Smooth muscle cell (in vitro differentiated cells): ENCODE data around the gene RPAP2. TPM values are rescaled to one million over a fixed set of nuclear protein-coding genes. Genes with fewer than 3 reads are reported as not detected.

Experiments used
- DNase-seq: peaks from one replicate; lab custom pipeline; 2025; ENCODE audit not compliant: unreplicated experiment; lab: John Stamatoyannopoulos, UW
- H2AFZ ChIP-seq: fragments of 200-600 bp; sonication (generic); 2 replicates; pipeline ENCODE4 v1.6.0; 2016; ENCODE audit warnings: antibody characterized with exemption, low read depth, mild to moderate bottlenecking
- H3F3A ChIP-seq: fragments of 200-600 bp; sonication (generic); 2 replicates; pipeline ENCODE4 v1.6.0; 2017; ENCODE audit warnings: antibody characterized with exemption, low read depth
- H3K27ac ChIP-seq: fragments of 200-600 bp; sonication (generic); 2 replicates; pipeline ENCODE4 v1.5.1; 2016; ENCODE audit warnings: low read depth, mild to moderate bottlenecking
- H3K27me3 ChIP-seq: fragments of 200-600 bp; sonication (generic); 2 replicates; pipeline ENCODE4 v1.6.1; 2016; ENCODE audit warnings: low read depth, mild to moderate bottlenecking
- H3K36me3 ChIP-seq: fragments of 200-600 bp; sonication (generic); 2 replicates; pipeline ENCODE4 v1.5.1; 2016; ENCODE audit warnings: low read depth
- H3K4me1 ChIP-seq: fragments of 200-600 bp; sonication (generic); 2 replicates; pipeline ENCODE4 v1.5.1; 2016; ENCODE audit warnings: low read depth
- H3K4me2 ChIP-seq: fragments of 200-600 bp; sonication (generic); 2 replicates; pipeline ENCODE4 v1.6.0; 2016; ENCODE audit warnings: mild to moderate bottlenecking
- H3K4me3 ChIP-seq: fragments of 200-600 bp; sonication (generic); 2 replicates; pipeline ENCODE4 v1.5.1; 2016; ENCODE audit warnings: mild to moderate bottlenecking
- H3K79me2 ChIP-seq: fragments of 200-600 bp; sonication (generic); 2 replicates; pipeline ENCODE4 v1.6.0; 2016; ENCODE audit warnings: low read depth, mild to moderate bottlenecking
- H3K9ac ChIP-seq: fragments of 200-600 bp; sonication (generic); 2 replicates; pipeline ENCODE4 v1.6.0; 2016; ENCODE audit warnings: low read depth
- H3K9me3 ChIP-seq: fragments of 200-600 bp; sonication (generic); replicated peaks from 2 replicates; pipeline ENCODE4 v1.5.1; 2016; ENCODE audit warnings: low read depth
- H4K20me1 ChIP-seq: fragments of 200-600 bp; sonication (generic); 2 replicates; pipeline ENCODE4 v1.6.0; 2016; ENCODE audit warnings: low read depth
- WGBS: methylation state at CpG from one replicate; pipeline ENCODE4 v1.1.7; 2016; ENCODE audit warnings: low lambda C conversion rate; 5-methylcytosine and 5-hydroxymethylcytosine counted together
- polyA plus RNA-seq: library from polyadenylated mRNA; unstranded; fragments of >200 nt; fragmentation: Nextera tagmentation; extraction: Ambion mirVana; gene quantifications from 2 replicates; pipeline ENCODE4 v1.2.1, GENCODE V29; 2016
- total RNA-seq: library from RNA; depleted of rRNA; stranded (reverse); fragments of >200 nt; gene quantifications from 2 replicates; pipeline ENCODE4 v1.2.3, GENCODE V29; 2014
- TF ChIP-seq, protein P1 (sequence below): fragments of 200-600 bp; sonication (generic); IDR thresholded peaks from 2 replicates; pipeline ENCODE4 v1.5.1; 2017; ENCODE audit warnings: borderline replicate concordance, mild to moderate bottlenecking, antibody characterized with exemption; ENCODE audit not compliant: insufficient read depth, poor library complexity, severe bottlenecking

RPAP2 gene
- total and polyA plus RNA-seq, 2 experiments from 2014 or later = 18.8 to 34.2 TPM

DNA sequence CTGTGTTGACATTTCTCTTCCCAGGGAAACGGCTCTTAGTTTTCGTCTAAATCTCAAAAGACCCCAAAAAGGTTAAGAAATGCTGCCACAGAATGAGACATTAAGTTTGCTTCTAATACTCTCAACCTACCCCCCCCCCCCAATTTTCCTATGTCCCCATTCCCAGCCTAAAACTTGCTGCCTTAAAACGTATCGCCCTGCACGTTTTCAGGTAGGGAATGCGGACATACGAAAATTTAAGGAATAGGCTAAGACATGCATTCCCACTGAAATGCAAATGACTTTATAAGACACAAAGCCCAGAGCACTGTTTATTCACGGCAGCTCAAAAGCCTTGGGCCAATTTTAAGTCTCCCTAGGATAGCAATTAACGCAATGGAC lies 142.4 kb downstream of the RPAP2 start:
- no peaks in the 10 kb centered on the region for H3K27me3 ChIP-seq
- no peak overlapping the region for H2AFZ ChIP-seq
- no peaks in the 10 kb centered on the region for H4K20me1 ChIP-seq
- TF ChIP-seq, protein P1, sequence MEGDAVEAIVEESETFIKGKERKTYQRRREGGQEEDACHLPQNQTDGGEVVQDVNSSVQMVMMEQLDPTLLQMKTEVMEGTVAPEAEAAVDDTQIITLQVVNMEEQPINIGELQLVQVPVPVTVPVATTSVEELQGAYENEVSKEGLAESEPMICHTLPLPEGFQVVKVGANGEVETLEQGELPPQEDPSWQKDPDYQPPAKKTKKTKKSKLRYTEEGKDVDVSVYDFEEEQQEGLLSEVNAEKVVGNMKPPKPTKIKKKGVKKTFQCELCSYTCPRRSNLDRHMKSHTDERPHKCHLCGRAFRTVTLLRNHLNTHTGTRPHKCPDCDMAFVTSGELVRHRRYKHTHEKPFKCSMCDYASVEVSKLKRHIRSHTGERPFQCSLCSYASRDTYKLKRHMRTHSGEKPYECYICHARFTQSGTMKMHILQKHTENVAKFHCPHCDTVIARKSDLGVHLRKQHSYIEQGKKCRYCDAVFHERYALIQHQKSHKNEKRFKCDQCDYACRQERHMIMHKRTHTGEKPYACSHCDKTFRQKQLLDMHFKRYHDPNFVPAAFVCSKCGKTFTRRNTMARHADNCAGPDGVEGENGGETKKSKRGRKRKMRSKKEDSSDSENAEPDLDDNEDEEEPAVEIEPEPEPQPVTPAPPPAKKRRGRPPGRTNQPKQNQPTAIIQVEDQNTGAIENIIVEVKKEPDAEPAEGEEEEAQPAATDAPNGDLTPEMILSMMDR = no peak
- H3K4me2 ChIP-seq = no peak overlapping the region
- no peaks in the 10 kb centered on the region for H3K36me3 ChIP-seq
- no peak overlapping the region for H3K4me3 ChIP-seq
- H3F3A ChIP-seq = no peaks in the 10 kb centered on the region
- WGBS = 92% methylated on average over 9 of the region's 9 CpGs
- DNase-seq = no peak
- no peaks in the 10 kb centered on the region for H3K9me3 ChIP-seq
- H3K27ac ChIP-seq = no peak overlapping the region
- H3K79me2 ChIP-seq = no peaks in the 10 kb centered on the region
- peaks cover 10% of the 10 kb centered on the region for H3K4me1 ChIP-seq
- H3K9ac ChIP-seq = no peak overlapping the region

DNA sequence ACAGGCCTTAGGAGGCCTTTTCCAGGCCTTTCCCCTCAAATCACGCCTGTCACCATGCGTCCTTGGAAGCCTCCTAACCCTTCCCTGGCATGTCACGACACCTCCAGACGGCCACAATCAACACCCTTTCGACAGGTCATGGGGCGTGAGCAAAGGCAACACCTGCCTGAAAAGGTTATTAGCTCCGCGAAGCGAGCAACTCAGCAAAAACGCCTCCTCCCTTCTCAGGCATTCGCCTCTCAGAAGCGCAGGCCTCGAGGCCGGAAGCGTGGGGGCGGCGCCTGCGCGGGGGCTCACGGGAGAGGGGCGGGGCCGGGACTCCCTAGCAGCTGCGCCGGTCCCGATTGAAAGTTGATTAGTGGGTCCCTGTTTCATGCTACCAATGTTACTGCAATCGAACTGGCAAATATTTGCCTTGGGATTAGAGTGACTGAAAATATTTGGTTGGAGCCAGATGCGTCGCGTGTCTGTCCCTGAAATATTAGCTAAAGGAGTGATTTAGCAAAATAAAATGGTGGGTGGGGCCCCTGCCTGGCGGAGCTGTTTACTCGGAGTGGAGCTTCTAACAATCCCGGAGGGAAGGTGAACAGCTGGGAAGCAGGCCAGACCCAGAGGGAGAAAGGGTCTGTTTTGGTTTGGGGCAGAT lies 143.0 kb downstream of the RPAP2 start:
- Histone ChIP-seq H3K27me3 (no peaks in the 10 kb centered on the region), H3K9me3 (no peaks in the 10 kb centered on the region), H3K36me3 (no peaks in the 10 kb centered on the region), H3K27ac (no peak overlapping the region), H3K4me3 (peak overlapping the region; percentile 13), H3K9ac (no peak overlapping the region), H3K4me2 (no peak overlapping the region), H3K4me1 (peaks cover 13% of the 10 kb centered on the region), H3K79me2 (no peaks in the 10 kb centered on the region), H2AFZ (no peak overlapping the region), H4K20me1 (no peaks in the 10 kb centered on the region), H3F3A (no peaks in the 10 kb centered on the region)
- TF ChIP-seq, protein P1 = no peak
- DNase-seq = no peak
- WGBS = 72% methylated on average over 31 of the region's 32 CpGs

DNA sequence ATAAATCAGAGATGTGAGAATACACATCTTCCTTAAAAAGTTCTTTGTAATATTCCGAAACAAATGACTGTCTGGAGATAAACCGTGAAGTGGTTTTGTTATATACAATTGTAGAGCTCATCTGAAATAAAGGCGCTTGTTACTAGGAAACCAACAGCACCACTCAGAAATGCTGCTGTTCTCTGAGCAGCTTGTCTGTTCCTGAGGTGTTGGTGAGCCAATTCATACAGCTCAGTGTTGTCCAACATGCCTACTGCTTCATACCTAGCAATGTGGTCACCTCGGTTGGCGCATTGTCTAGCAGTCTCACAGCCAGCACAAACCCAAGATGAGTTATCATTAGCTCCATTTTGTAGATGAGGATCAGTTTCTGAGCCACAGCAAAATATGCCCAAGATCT lies 143.5 kb downstream of the RPAP2 start:
- Histone ChIP-seq H3K27me3 (no peaks in the 10 kb centered on the region), H4K20me1 (no peaks in the 10 kb centered on the region), H3K27ac (no peak overlapping the region), H3K9me3 (no peaks in the 10 kb centered on the region), H3K4me2 (no peak overlapping the region), H3K4me3 (peak overlapping the region; percentile 13), H3K79me2 (no peaks in the 10 kb centered on the region), H3F3A (no peaks in the 10 kb centered on the region), H3K9ac (no peak overlapping the region), H2AFZ (no peak overlapping the region), H3K36me3 (no peaks in the 10 kb centered on the region), H3K4me1 (peaks cover 18% of the 10 kb centered on the region)
- TF ChIP-seq, protein P1 = no peak
- WGBS = 97% methylated on average over 5 of the region's 5 CpGs
- no peak for DNase-seq

DNA sequence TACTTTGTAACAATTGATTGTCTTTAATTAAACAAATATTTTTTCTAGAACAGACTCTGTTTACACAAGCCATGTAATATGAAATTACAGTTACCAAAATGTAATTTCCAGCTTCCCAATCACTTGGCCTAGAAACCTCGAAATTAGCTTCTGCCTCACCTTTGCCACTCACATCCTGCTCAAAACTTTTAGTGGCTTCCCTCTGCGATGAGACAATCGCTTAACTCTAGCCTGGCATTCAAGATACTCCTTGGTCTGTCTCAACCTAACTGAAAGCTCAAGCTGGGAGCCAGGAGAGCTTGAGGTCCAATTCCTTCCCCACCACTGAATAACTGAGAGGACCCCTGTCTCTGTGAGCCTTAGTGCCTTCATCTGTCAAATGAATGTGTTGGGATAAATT lies 145.0 kb downstream of the RPAP2 start:
- no peaks in the 10 kb centered on the region for H3K27me3 ChIP-seq
- TF ChIP-seq, protein P1 = no peak
- peak overlapping the region; percentile 33 for H3K27ac ChIP-seq
- no peaks in the 10 kb centered on the region for H4K20me1 ChIP-seq
- no peak overlapping the region for H3K9ac ChIP-seq
- H3K4me2 ChIP-seq = no peak overlapping the region
- no peaks in the 10 kb centered on the region for H3K79me2 ChIP-seq
- no peaks in the 10 kb centered on the region for H3F3A ChIP-seq
- DNase-seq = no peak
- H3K9me3 ChIP-seq = no peaks in the 10 kb centered on the region
- 93% methylated on average over 3 of the region's 3 CpGs for WGBS
- H3K4me3 ChIP-seq = no peak overlapping the region
- H3K4me1 ChIP-seq = peaks cover 19% of the 10 kb centered on the region
- H3K36me3 ChIP-seq = no peaks in the 10 kb centered on the region
- H2AFZ ChIP-seq = no peak overlapping the region
